Measurements from ENCODE around the gene CEP290.

Gene CEP290

DNA sequence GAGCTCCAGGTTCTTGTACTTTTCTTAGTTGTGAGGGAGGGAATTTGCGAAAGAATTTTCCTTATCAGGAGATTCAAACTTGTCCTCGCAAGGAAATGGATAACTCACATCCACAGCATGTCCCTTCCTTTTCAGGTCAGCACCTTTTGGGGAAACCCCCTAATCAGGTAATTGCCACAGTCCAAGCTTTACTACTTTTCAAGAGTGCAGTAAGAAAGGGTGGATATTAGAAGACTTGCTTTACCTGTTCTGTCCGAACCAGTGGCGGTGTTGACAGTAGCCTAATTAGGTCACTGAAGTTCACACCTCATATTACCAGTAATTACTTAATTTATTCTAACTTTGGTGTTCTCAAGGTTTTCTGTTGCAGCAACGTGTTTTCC lies 106.0 kb downstream of the CEP290 start:
- Histone ChIP-seq H3K27ac (ENCODE audit: extremely low read depth, low read depth, low read length) (peak overlapping the region; percentile 65), H3K4me1 (ENCODE audit: control insufficient read depth, insufficient read depth, low read length) (peaks cover 7% of the 10 kb centered on the region; the same call in 1 of the 2 replicates), H3K36me3 (ENCODE audit: control insufficient read depth in 2 of 2, insufficient read depth in 1 of 2, low read length in 2 of 2) (peaks cover 0 to 3% of the 10 kb centered on the region in 2 experiments; a peak in 1 of 3 replicates), H3K9me3 (ENCODE audit: control insufficient read depth, insufficient read depth, low read depth, low read length) (no peaks in the 10 kb centered on the region), H3K4me3 (ENCODE audit: low read depth, low read length) (peak overlapping the region; percentile 87)
- TF ChIP-seq PRDM10 (tag by site-specific recombination; IDR thresholded peaks at IDR 0.05) (peak; percentile 82), ZNF10 (tag by site-specific recombination; IDR thresholded peaks at IDR 0.05) (peak; percentile 37; the same call in 1 of the 2 replicates)
- TF ChIP-seq, protein P1, sequence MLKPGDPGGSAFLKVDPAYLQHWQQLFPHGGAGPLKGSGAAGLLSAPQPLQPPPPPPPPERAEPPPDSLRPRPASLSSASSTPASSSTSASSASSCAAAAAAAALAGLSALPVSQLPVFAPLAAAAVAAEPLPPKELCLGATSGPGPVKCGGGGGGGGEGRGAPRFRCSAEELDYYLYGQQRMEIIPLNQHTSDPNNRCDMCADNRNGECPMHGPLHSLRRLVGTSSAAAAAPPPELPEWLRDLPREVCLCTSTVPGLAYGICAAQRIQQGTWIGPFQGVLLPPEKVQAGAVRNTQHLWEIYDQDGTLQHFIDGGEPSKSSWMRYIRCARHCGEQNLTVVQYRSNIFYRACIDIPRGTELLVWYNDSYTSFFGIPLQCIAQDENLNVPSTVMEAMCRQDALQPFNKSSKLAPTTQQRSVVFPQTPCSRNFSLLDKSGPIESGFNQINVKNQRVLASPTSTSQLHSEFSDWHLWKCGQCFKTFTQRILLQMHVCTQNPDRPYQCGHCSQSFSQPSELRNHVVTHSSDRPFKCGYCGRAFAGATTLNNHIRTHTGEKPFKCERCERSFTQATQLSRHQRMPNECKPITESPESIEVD (tag by site-specific recombination; IDR thresholded peaks at IDR 0.05), result no peak
- ChIA-PET POLR2A (interaction anchor here (0.6 kb wide), 1 partner anchor 12 kb away, joined by 4 read pairs; no protein-coding TSS in a partner anchor), CTCF (interaction anchor here (0.6 kb wide), 1 partner anchor 358 kb away, joined by 3 read pairs; no protein-coding TSS in a partner anchor)

- H3K4me3 ChIP-seq (ENCODE audit: low read depth, low read length), result peak overlapping the region; percentile 87
- no peaks in the 10 kb centered on the region for H3K36me3 ChIP-seq (ENCODE audit: control insufficient read depth in 2 of 2, insufficient read depth in 1 of 2, low read length in 2 of 2)
- no peaks in the 10 kb centered on the region for H3K9me3 ChIP-seq (ENCODE audit: control insufficient read depth, insufficient read depth, low read depth, low read length)
- peaks cover 7% of the 10 kb centered on the region; the same call in 1 of the 2 replicates for H3K4me1 ChIP-seq (ENCODE audit: control insufficient read depth, insufficient read depth, low read length)
- peak overlapping the region; percentile 65 for H3K27ac ChIP-seq (ENCODE audit: extremely low read depth, low read depth, low read length)
- CTCF ChIA-PET, result interaction anchor here (0.6 kb wide), 1 partner anchor 359 kb away, joined by 3 read pairs; no protein-coding TSS in a partner anchor
- POLR2A ChIA-PET, result interaction anchor here (0.6 to 0.7 kb wide), 2 partner anchors 12 to 200 kb away, joined by 4 read pairs; no protein-coding TSS in a partner anchor
- TF ChIP-seq GLIS2 (tag by site-specific recombination; IDR thresholded peaks at IDR 0.05) (peak; percentile 59), ZNF214 (tag by site-specific recombination; IDR thresholded peaks at IDR 0.05; ENCODE audit: borderline replicate concordance) (no peak), ZNF610 (tag by site-specific recombination; IDR thresholded peaks at IDR 0.05; ENCODE audit: borderline replicate concordance) (peak; percentile 83; the same call in 1 of the 2 replicates), ZBTB26 (tag by site-specific recombination; optimal IDR thresholded peaks at IDR 0.05) (peak; percentile 88), ZNF600 (tag by site-specific recombination; IDR thresholded peaks at IDR 0.05) (peak; percentile 81), ZNF792 (tag by site-specific recombination; IDR thresholded peaks at IDR 0.05) (peak; percentile 70; the same call in 1 of the 2 replicates), REST (tag by site-specific recombination; IDR thresholded peaks at IDR 0.05) (peak; percentile 31), ZBTB11 (tag by site-specific recombination; conservative IDR thresholded peaks at IDR 0.05; ENCODE audit: low read depth) (peak; percentile 38; the same call in 1 of the 2 replicates), ZNF76 (tag by site-specific recombination; IDR thresholded peaks at IDR 0.05; ENCODE audit: borderline replicate concordance, low read depth) (peak; percentile 89), SCRT2 (tag by site-specific recombination; IDR thresholded peaks at IDR 0.05) (peak; percentile 89), ZNF394 (tag by site-specific recombination; IDR thresholded peaks at IDR 0.05; ENCODE audit: borderline replicate concordance) (peak; percentile 88; the same call in 1 of the 2 replicates)
- TF ChIP-seq, protein P2, sequence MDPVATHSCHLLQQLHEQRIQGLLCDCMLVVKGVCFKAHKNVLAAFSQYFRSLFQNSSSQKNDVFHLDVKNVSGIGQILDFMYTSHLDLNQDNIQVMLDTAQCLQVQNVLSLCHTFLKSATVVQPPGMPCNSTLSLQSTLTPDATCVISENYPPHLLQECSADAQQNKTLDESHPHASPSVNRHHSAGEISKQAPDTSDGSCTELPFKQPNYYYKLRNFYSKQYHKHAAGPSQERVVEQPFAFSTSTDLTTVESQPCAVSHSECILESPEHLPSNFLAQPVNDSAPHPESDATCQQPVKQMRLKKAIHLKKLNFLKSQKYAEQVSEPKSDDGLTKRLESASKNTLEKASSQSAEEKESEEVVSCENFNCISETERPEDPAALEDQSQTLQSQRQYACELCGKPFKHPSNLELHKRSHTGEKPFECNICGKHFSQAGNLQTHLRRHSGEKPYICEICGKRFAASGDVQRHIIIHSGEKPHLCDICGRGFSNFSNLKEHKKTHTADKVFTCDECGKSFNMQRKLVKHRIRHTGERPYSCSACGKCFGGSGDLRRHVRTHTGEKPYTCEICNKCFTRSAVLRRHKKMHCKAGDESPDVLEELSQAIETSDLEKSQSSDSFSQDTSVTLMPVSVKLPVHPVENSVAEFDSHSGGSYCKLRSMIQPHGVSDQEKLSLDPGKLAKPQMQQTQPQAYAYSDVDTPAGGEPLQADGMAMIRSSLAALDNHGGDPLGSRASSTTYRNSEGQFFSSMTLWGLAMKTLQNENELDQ (tag by site-specific recombination; IDR thresholded peaks at IDR 0.05; ENCODE audit: low read depth), result no peak
These were observed 106.5 kb downstream of the CEP290 start for GRCh38 chr12:88035271-88035906.

All from HEK293 (cell line).